Vagina (tissue), 2 donors: ENCODE data around the gene ITPKB.

Source experiments
- POLR2A ChIP-seq, 2 donors: fragments of 450-650 bp; IDR thresholded peaks; one replicate each; pipeline ENCODE4 v1.6.1; 2017; ENCODE audit warnings: antibody characterized with exemption in 2 of 2, mild to moderate bottlenecking in 2 of 2, moderate library complexity in 2 of 2
- TF ChIP-seq, protein P1 (sequence below), 3 experiments: fragments of 450-650 bp in 2 of 3; fragments of 200-600 bp in 1 of 3; sonication (generic) in 1 of 3; IDR thresholded peaks; one replicate each; pipeline ENCODE4 v1.5.1; 2017 to 2019; ENCODE audit warnings: antibody characterized with exemption in 3 of 3, mild to moderate bottlenecking in 2 of 3, moderate library complexity in 2 of 3

DNA sequence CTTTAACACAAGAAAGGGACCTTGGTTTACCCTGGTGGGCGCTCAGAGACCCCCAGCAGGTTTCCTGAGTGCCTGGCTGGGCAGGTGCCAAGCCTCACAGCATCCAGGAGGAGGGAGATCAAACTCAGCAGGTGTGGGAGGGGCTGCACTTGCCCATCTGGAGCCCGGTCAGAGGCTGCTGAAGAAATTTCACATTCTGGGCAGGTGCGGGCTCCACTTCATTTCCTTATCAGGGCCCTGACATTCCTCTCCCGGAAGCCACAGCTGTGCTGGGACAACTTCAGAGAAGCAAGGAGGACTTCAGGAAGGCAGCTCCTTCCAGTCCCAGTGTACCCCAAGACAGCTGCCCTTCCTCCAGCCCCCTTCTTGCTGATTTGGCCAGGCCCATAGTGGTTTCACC lies 82.9 kb downstream of the ITPKB start:
- TF ChIP-seq, protein P1, sequence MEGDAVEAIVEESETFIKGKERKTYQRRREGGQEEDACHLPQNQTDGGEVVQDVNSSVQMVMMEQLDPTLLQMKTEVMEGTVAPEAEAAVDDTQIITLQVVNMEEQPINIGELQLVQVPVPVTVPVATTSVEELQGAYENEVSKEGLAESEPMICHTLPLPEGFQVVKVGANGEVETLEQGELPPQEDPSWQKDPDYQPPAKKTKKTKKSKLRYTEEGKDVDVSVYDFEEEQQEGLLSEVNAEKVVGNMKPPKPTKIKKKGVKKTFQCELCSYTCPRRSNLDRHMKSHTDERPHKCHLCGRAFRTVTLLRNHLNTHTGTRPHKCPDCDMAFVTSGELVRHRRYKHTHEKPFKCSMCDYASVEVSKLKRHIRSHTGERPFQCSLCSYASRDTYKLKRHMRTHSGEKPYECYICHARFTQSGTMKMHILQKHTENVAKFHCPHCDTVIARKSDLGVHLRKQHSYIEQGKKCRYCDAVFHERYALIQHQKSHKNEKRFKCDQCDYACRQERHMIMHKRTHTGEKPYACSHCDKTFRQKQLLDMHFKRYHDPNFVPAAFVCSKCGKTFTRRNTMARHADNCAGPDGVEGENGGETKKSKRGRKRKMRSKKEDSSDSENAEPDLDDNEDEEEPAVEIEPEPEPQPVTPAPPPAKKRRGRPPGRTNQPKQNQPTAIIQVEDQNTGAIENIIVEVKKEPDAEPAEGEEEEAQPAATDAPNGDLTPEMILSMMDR (IDR thresholded peaks at IDR 0.05) = no peak
- TF ChIP-seq POLR2A (IDR thresholded peaks at IDR 0.05) = no peak
